MCF 10A (cell line): ENCODE results near the gene CYP1B1. TPM values are rescaled to one million over a fixed set of nuclear protein-coding genes. Genes with fewer than 3 reads are reported as not detected.

ENCODE experiments used
- BruUV-seq: library from RNA; stranded (reverse); fragments of 400-500 nt; replicated peaks from 2 replicates; lab custom pipeline; 2021; lab: Mats Ljungman, UMichigan
- CTCF ChIA-PET: fragments of 300-600 bp; sonication (Branson Sonifier 250); formaldehyde crosslinking; extraction: SDS; loops from one replicate; lab custom pipeline; 2021; ENCODE audit warnings: antibody characterized with exemption, inconsistent platforms; lab: Yijun Ruan, JAX
- POLR2A ChIA-PET: fragments of 300-600, 350-650 bp; sonication (Branson Sonifier 250); formaldehyde crosslinking; extraction: SDS; loops from one replicate; lab custom pipeline; 2020; ENCODE audit warnings: antibody characterized with exemption, inconsistent platforms; lab: Yijun Ruan, JAX
- DNase-seq: peaks from one replicate; pipeline ENCODE4 v3.0.0-alpha.2; 2018; ENCODE audit not compliant: unreplicated experiment
- H3K27ac Mint-ChIP-seq: one replicate; pipeline ENCODE4 v1.8.0; 2022; ENCODE audit warnings: mild to moderate bottlenecking, low read depth, mixed read lengths; ENCODE audit not compliant: unreplicated experiment
- H3K27me3 Mint-ChIP-seq: one replicate; pipeline ENCODE4 v1.8.0; 2022; ENCODE audit warnings: mixed read lengths; ENCODE audit not compliant: insufficient read depth, unreplicated experiment
- H3K36me3 Mint-ChIP-seq: one replicate; pipeline ENCODE4 v1.8.0; 2022; ENCODE audit warnings: mild to moderate bottlenecking, moderate library complexity, mixed read lengths; ENCODE audit not compliant: insufficient read depth, unreplicated experiment
- H3K4me1 Mint-ChIP-seq: one replicate; pipeline ENCODE4 v1.8.0; 2022; ENCODE audit warnings: mixed read lengths; ENCODE audit not compliant: insufficient read depth, unreplicated experiment
- H3K4me3 Mint-ChIP-seq: one replicate; pipeline ENCODE4 v1.8.0; 2022; ENCODE audit warnings: mild to moderate bottlenecking, moderate library complexity, mixed read lengths; ENCODE audit not compliant: unreplicated experiment
- H3K9me3 Mint-ChIP-seq: one replicate; pipeline ENCODE4 v1.8.0; 2022; ENCODE audit warnings: mixed read lengths; ENCODE audit not compliant: unreplicated experiment
- intact Hi-C: fragments of 100-400 bp; cut with micrococcal nuclease; formaldehyde crosslinking; loops from 2 replicates; pipeline ENCODE4 v1.14.1; 2022
- total RNA-seq: library from RNA; stranded (reverse); gene quantifications from 2 replicates; pipeline ENCODE4 v1.2.3, GENCODE V29; 2022
- TF ChIP-seq, protein P1 (sequence below): fragments of 200-600 bp; IDR thresholded peaks from one replicate; pipeline ENCODE4 v1.8.0; 2022; ENCODE audit warnings: antibody characterized with exemption, mild to moderate bottlenecking; ENCODE audit not compliant: unreplicated experiment

CYP1B1 gene
- total RNA-seq, 1 experiment from 2014 or later, result 37.2 TPM

DNA sequence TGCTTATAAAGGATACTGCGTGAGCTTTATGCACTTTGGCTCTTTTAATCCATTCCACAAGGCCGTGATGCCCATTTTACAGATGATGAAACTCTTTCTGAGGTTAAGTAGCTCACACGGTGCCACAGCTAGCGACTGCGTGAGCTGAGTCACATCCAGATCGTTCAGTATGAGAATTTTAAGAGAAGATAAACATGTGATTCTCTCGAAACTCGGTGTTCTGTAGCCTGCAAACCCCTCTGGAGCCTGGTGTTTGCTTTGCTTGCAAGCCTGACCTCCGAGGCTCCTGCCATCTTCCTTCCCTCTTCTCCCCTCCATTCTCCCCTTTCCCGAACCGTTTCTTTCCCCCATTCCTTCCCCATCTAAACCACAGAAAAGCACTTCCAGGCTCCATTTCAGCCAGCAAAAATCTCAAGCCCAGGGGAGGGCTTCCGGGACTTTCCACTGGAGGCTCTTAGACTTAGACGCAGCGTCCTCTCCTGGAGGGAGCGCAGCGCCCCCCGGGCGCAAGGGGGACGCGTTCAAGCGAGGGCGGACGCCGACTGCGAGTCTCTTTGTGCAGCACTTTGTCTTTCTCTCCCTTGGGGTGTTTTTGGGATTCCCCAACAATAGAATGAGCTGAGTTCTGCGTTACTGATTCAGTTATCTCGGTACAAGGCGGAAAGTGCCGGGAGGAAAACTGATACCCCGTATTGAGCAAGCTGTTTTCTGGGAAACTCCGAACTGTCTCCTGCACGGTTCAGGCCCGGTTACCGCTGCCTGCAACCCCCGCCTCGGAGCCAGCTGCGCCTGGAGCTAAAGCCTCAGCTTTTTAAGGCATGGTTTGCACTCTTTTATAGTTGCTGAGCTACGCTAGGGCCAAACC, 38.0 kb downstream of the CYP1B1 start:
- CTCF ChIA-PET, result interaction anchor here (1.8 kb wide), 1 partner anchor 31 kb away, joined by 5 read pairs; no protein-coding TSS in a partner anchor
- Mint-ChIP-seq H3K4me3 (no peak overlapping the region), H3K36me3 (no peaks in the 10 kb centered on the region), H3K27ac (no peak overlapping the region), H3K27me3 (peaks cover 32% of the 10 kb centered on the region), H3K9me3 (peaks cover 1% of the 10 kb centered on the region), H3K4me1 (no peaks in the 10 kb centered on the region)
- intact Hi-C loops, result no loop called here
- TF ChIP-seq, protein P1, sequence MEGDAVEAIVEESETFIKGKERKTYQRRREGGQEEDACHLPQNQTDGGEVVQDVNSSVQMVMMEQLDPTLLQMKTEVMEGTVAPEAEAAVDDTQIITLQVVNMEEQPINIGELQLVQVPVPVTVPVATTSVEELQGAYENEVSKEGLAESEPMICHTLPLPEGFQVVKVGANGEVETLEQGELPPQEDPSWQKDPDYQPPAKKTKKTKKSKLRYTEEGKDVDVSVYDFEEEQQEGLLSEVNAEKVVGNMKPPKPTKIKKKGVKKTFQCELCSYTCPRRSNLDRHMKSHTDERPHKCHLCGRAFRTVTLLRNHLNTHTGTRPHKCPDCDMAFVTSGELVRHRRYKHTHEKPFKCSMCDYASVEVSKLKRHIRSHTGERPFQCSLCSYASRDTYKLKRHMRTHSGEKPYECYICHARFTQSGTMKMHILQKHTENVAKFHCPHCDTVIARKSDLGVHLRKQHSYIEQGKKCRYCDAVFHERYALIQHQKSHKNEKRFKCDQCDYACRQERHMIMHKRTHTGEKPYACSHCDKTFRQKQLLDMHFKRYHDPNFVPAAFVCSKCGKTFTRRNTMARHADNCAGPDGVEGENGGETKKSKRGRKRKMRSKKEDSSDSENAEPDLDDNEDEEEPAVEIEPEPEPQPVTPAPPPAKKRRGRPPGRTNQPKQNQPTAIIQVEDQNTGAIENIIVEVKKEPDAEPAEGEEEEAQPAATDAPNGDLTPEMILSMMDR, result no peak
- no TSS peak for BruUV-seq
- DNase-seq, result no peak
- POLR2A ChIA-PET, result interaction anchor here (1.0 kb wide), 1 partner anchor 30 kb away, joined by 3 read pairs; no protein-coding TSS in a partner anchor

DNA sequence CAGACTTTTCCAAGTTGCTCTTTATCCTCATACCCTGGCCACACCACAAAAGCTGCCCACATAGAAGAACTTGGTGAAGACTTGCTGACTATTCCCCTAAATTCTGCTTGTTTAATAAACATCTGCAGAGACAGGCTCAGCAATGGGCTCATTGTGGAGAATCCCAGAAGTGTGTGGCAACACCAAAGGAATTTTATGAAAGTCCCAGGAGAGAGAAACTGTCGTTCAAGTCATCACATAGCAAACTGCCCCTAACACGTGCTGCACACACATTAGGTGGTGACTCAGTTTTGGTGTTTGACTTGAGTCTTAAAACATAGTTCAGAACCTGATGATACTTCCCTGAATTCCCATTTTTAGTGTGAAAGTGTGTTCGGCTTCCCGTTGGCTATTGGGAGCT, 38.6 kb downstream of the CYP1B1 start:
- H3K27ac Mint-ChIP-seq, result no peak overlapping the region
- peaks cover 32% of the 10 kb centered on the region for H3K27me3 Mint-ChIP-seq
- H3K4me3 Mint-ChIP-seq, result no peak overlapping the region
- ChIA-PET CTCF (interaction anchor here (0.8 to 1.8 kb wide), 2 partner anchors 31 to 52 kb away, joined by 3 to 5 read pairs; no protein-coding TSS in a partner anchor), POLR2A (interaction anchor here (1.0 kb wide), 1 partner anchor 31 kb away, joined by 3 read pairs; no protein-coding TSS in a partner anchor)
- no peaks in the 10 kb centered on the region for H3K4me1 Mint-ChIP-seq
- no TSS peak for BruUV-seq
- TF ChIP-seq, protein P1, result no peak
- peak; percentile 45 for DNase-seq
- intact Hi-C loops, result no loop called here
- no peaks in the 10 kb centered on the region for H3K36me3 Mint-ChIP-seq
- H3K9me3 Mint-ChIP-seq, result no peaks in the 10 kb centered on the region

DNA sequence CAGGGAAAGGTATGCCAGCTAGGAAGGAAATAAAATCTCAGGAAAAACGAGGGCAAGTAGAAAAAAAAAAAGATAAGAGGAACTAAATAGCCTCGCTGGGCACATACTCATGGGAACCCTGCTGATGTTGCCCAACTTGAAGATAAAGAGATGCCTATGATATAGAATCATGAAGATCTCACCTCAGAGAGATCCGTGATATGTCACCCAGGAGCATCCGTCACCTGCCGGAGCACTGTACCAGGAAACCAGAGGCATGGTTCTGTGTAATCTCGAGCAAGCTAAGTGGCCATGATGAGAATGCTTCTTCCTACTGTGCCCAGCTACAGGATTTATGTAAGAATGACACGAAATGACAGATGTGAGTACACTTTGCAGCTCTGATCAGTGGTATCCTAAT, 40.0 kb downstream of the CYP1B1 start:
- no TSS peak for BruUV-seq
- TF ChIP-seq, protein P1, result no peak
- H3K36me3 Mint-ChIP-seq, result no peaks in the 10 kb centered on the region
- H3K27ac Mint-ChIP-seq, result no peak overlapping the region
- no peaks in the 10 kb centered on the region for H3K4me1 Mint-ChIP-seq
- DNase-seq, result no peak
- H3K27me3 Mint-ChIP-seq, result peaks cover 32% of the 10 kb centered on the region
- CTCF ChIA-PET, result interaction anchor here (0.9 kb wide), 1 partner anchor 42 kb away, joined by 6 read pairs; no protein-coding TSS in a partner anchor
- POLR2A ChIA-PET, result no interaction called here
- no peak overlapping the region for H3K4me3 Mint-ChIP-seq
- intact Hi-C loops, result no loop called here
- no peaks in the 10 kb centered on the region for H3K9me3 Mint-ChIP-seq

DNA sequence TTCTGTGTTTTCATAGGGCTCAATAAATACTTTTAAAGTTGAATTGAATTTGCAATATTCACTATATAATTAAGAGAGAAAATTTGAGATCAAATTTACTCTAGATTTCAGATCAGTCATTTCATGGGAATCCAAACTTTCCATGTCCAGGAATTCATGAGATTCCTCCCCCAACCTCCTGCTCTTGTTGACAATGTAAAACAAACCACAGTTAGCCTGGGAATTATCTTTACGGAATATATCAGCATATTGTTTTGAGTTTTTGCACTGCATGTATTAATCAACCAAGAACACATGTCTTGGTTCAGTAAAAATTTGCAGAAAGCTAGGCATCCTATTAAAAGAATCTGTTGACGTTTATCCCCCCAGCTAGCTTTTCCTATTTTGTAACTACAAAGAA, 42.3 kb downstream of the CYP1B1 start:
- no peaks in the 10 kb centered on the region for H3K9me3 Mint-ChIP-seq
- TF ChIP-seq, protein P1, result no peak
- ChIA-PET CTCF (no interaction called here), POLR2A (no interaction called here)
- no peak for DNase-seq
- intact Hi-C loops, result no loop called here
- peaks cover 32% of the 10 kb centered on the region for H3K27me3 Mint-ChIP-seq
- no peak overlapping the region for H3K4me3 Mint-ChIP-seq
- no peaks in the 10 kb centered on the region for H3K36me3 Mint-ChIP-seq
- BruUV-seq, result no TSS peak
- H3K27ac Mint-ChIP-seq, result no peak overlapping the region
- H3K4me1 Mint-ChIP-seq, result no peaks in the 10 kb centered on the region
